IPS-11a (cell line): ENCODE data around the gene PEAK3.

Experiments
- H3K4me3 ChIP-seq: one replicate; pipeline ENCODE4 v1.5.1; 2013; ENCODE audit warnings: low read depth, low read length, control low read depth

The PEAK3 gene

DNA sequence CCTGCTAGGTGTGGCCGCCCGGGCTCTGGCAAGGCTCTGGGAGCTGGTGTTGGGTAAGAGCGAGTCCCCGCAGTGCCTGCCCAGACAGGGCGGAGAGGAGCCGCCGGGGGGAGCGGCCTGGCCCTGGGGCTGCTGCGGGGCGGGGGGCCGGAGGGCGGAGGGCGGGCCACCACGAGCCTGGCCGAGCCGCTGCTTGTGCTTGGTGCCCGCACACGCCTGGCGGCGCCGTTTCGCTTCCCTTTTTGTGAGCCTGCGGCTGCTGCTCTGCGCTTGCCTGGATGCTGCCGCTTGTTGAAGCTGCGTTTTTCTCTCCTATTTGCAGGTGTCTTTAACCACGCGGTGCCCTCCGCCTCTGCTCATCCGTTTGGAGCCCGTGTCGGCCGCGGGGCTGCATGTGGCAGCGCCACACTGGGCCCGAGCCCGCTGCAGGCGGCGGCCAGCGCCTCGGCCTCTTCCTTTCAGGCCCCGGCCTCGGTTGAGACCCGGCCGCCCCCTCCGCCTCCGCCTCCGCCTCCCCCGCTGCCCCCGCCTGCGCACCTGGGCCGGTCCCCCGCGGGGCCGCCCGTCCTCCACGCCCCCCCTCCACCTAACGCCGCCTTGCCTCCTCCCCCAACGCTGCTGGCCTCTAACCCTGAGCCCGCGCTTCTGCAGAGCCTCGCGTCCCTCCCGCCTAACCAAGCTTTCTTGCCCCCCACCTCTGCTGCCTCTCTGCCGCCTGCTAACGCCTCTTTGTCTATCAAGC is 54.4 kb downstream of the PEAK3 start:
- no peak overlapping the region for H3K4me3 ChIP-seq

DNA sequence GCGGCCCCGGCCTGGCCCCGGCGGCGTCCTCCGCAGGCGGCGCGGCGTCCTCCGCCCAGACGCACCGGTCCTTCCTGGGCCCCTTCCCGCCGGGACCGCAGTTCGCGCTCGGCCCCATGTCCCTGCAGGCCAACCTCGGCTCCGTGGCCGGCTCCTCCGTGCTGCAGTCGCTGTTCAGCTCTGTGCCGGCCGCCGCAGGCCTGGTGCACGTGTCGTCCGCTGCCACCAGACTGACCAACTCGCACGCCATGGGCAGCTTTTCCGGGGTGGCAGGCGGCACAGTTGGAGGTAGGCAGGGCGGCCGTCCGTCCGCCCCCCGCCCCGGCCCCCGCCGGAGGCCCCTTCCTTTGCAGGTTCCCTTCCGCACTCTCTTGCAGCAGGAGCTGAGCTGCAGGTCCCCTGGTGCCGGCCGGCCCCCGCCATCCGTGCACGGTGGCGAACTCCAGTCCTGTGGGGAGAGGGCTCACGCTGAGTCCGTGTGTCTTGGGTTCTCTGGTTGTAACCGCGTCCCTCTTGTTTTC is 55.1 kb downstream of the PEAK3 start:
- no peak overlapping the region for H3K4me3 ChIP-seq

DNA sequence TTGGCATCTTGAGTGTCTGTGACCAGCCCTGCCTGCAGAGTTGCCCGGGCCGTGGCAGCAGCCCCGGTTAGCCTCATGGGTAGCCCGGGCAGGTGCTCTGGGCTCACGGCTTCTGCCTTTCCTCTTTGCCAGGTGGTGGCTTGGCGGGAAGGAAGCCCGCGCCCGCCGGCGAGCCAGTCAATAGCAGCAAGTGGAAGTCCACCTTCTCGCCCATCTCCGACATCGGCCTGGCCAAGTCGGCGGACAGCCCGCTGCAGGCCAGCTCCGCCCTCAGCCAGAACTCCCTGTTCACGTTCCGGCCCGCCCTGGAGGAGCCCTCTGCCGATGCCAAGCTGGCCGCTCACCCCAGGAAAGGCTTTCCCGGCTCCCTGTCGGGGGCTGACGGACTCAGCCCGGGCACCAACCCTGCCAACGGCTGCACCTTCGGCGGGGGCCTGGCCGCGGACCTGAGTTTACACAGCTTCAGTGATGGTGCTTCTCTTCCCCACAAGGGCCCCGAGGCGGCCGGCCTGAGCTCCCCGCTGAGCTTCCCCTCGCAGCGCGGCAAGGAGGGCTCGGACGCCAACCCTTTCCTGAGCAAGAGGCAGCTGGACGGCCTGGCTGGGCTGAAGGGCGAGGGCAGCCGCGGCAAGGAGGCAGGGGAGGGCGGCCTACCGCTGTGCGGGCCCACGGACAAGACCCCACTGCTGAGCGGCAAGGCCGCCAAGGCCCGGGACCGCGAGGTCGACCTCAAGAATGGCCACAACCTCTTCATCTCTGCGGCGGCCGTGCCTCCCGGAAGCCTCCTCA is 55.7 kb downstream of the PEAK3 start:
- no peak overlapping the region for H3K4me3 ChIP-seq

DNA sequence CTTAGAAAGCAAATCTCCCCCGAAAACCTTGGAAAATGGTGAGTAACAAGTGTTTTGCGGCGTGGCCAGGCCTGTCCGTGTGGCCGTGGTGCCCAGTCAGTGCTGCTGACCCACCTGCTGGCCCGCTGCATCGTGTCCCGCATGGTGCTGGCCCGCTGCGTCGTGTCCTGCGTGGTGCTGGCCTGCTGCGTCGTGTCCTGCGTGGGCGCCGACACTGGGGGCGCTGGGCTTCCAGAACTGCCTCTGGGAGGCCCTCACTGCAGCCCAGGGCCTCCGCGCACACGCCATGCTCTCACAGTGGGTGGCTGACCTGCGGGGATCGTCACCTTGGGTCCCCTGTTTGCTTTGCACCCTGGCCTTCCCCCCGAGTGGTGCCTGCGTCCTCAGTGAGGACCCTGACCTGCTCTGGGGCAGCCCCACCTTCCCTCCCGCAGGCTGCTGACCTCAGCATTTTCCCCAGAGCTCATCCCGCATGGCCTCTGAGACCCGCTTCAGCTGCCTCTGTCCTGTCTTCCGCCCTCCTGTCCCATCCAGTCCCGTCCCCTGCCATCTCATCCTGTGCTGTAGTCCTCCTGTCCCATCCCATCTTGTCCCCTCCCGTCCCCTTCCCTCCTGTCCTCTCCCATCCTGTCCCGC is 56.4 kb downstream of the PEAK3 start:
- H3K4me3 ChIP-seq, result no peak overlapping the region

DNA sequence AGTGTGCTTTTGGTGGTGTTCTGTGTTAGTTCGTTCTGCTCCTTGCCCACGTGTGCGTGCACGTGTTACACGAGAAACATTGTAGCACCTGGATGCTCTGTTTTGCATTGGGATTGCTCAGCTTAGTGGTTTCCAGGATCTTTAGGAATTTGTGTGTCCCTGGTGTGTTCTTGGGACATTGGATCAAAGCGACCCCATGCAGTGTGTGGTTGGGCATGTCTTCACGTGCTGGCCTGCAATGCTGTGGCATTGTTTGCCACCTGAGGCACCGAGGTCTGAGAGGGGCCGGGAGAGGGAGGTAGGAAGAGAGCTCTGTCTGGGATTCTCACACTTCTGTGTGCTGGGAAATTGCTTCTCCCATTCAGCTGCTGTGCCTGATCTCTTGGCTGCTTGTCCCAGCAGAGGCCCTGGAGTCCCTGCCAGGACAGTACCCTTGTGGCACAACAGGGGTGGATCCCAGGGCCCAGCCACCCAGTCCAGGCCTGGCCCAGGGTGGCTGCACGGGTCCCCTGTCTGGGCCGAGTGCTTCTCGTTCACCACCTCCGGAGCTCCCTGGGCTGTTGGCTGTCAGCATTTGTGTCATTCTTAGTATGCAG is 57.1 kb downstream of the PEAK3 start:
- H3K4me3 ChIP-seq, result no peak overlapping the region
